ENCODE data around the gene RNF121.

RNF121 gene

GRCh38 chr11:71991494-71991893 lies 62.6 kb downstream of the RNF121 start:
- no peak for DNase-seq

- no peak for DNase-seq
Observed at GRCh38 chr11:71992136-71992730, 63.4 kb downstream of the RNF121 start.

- no peak for DNase-seq
Observed at GRCh38 chr11:71994786-71995185, 65.9 kb downstream of the RNF121 start.

- DNase-seq = no peak
Observed at GRCh38 chr11:71995726-71996291, 67.0 kb downstream of the RNF121 start.

- DNase-seq = no peak
Observed at GRCh38 chr11:71996517-71996916, 67.7 kb downstream of the RNF121 start.

- DNase-seq = no peak
Observed at GRCh38 chr11:71996946-71997345, 68.1 kb downstream of the RNF121 start.

- DNase-seq = no peak
Observed at GRCh38 chr11:71997594-71997993, 68.7 kb downstream of the RNF121 start.

GRCh38 chr11:71998061-71998460 lies 69.2 kb downstream of the RNF121 start:
- no peak for DNase-seq

- DNase-seq = no peak
Observed at GRCh38 chr11:71998649-71999310, 69.9 kb downstream of the RNF121 start, which contains the start of gene IL18BP. Gene IL18BP (plus strand): TSS chr11:71998909. CDS start chr11:71999985, 1,076 bp downstream.

GRCh38 chr11:71999362-71999761 lies 70.5 kb downstream of the RNF121 start:
- no peak for DNase-seq

GRCh38 chr11:71999798-72000197 lies 71.0 kb downstream of the RNF121 start:
- DNase-seq = no peak

GRCh38 chr11:72000202-72000867 lies 71.5 kb downstream of the RNF121 start:
- DNase-seq = no peak

GRCh38 chr11:72001285-72001684 lies 72.4 kb downstream of the RNF121 start:
- DNase-seq = no peak

- no peak for DNase-seq
Observed at GRCh38 chr11:72001834-72002591, 73.2 kb downstream of the RNF121 start.

GRCh38 chr11:72002841-72003775 lies 74.3 kb downstream of the RNF121 start:
- DNase-seq = no peak

- no peak for DNase-seq
Observed at GRCh38 chr11:72003776-72004171, 74.9 kb downstream of the RNF121 start.

GRCh38 chr11:72004515-72005346 lies 75.9 kb downstream of the RNF121 start:
- no peak for DNase-seq

GRCh38 chr11:72005347-72006260 lies 76.8 kb downstream of the RNF121 start:
- no peak for DNase-seq

- DNase-seq = no peak
Observed at GRCh38 chr11:72006309-72007088, 77.7 kb downstream of the RNF121 start.
